ENCODE data around the gene MZT2B. TPM values are rescaled to one million over a fixed set of nuclear protein-coding genes. Genes with fewer than 3 reads are reported as not detected.
"Not testable (repeated sequence)": the region's sequence is repeated elsewhere in the genome, so short reads cannot be mapped to it uniquely, and the experiment has no call there.

The MZT2B gene
- polyA plus RNA-seq, 1 donor, result 151 TPM

DNA sequence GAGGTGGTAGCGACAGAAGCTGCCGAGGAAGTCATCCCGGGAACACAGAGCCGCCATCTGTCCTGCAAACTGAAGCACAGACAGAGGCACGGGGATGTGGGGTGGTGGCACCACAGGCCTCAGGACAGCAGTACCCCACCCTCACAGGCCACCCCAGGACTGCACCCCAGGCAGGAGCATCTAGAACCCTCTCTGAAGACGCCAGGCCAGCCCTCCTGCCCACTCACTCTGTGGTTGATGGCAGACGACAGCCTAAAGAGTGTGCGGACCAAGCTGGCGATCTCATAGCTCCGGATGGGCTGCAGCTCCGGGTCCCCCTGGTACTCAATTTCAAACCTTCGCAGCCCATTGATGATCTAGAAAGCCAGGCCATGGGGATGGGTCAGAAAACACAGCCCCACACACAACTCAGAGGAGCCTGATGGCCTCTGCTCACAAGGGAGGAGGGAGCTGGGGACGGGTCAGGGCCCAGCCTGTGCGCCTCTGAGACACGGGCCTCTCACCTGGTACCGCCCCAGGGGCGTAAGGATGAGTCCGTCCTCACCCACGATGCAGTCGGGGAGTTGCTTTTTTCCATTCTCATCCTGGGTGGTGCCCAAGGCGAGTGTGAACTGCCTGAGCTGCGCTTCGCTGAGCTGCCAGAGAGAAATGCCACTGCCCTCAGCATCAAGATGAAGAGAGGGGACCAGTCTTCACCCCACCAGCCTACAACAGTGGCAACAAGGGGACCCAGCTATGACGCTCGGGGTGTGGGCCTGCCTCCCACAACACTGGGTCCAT, 29.1 kb upstream of the MZT2B start:
- DNase-seq, result no peak

DNA sequence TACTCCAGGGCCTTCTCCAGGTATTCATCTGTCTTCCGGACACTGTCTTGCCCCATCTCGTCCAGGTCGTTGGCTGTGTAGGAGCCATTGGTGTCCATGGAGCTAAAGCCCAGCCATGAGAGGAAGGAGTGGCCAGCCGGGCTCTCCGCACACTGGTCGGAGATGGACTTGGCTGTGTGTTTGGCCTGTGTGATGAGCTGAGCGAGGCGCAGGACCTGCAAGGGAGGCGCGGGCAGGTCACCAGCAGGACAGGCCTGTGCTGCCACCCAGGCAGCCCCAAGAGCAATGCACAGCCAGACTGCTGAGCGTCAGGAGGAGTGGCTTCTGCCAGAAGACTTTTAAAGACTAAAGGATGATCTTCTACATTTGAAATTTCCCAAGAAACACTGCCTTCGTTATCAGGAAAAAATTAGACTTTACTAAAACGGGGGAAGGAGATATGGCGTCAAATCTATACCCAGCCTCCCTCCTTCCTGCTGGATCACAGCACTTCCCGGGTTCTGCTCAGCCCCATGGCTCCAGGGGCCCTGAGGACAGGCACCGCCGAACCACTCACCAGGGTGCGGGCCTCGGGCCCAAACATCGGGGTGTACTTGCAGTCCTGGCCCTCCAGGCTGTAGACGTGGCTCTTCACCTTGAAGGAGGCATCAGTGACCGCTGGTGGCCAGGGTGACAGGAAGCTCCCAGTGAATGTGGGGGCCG, 28.2 kb upstream of the MZT2B start:
- not testable (repeated sequence) for DNase-seq

DNA sequence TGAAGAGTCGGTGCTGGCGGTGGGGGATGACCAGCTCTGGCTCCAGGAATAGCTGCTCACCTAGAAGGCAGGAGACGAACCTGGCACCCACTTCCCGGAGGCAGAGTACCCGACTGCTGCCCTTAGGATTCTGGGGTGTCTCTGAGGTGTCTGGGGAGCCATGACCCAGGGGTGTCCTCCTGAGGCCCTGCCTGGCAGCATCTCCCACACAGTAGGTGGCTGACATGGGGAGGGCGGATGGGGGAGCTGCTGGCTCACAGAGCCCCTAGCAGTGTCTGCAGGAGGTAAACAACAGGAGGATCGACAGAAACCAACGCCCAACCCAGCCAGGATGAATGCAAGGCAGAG, 27.7 kb upstream of the MZT2B start:
- not testable (repeated sequence) for DNase-seq

- no peak for DNase-seq
Measured at GRCh38 chr2:130154773-130155765, 27.0 kb upstream of the MZT2B start.

DNA sequence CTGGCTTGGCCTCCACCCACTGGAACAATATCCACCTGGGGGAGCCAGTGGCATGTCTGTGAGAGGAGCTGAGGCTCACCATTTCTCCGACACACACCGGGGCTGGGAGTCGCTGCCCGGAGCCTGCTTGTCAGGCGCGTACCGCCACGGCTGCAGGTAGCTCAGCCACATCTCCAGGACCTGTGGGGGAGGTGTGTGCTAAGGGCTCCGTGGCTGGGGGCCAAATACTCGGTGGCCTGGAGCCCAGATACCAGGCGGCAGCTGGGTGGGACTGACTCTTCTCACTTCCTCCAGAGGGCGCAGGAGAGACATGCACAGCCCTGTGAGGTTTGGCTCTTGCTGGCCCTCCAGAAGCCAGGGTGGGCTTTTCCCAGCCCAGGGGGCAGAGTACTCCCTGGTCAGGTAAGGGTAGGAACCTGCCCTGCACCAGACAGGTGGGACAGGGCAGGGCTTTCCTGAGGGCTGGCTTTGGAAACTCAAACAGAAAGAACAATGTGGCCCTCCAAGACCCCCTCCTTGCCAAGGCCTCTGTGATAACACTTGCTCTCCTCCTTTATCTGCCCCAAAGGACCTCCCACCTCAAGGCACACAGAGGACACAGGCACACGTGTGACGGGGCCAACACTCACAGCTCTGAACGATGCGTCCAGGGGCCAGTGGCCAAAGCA, 26.0 kb upstream of the MZT2B start:
- peak; percentile 11 for DNase-seq

- DNase-seq, result no peak
Measured at GRCh38 chr2:130156624-130157004, 25.4 kb upstream of the MZT2B start.

GRCh38 chr2:130157354-130157753, 24.7 kb upstream of the MZT2B start:
- DNase-seq, result not testable (repeated sequence)

GRCh38 chr2:130157825-130158514, 24.1 kb upstream of the MZT2B start:
- DNase-seq, result not testable (repeated sequence)

GRCh38 chr2:130158631-130159030, 23.4 kb upstream of the MZT2B start:
- no peak for DNase-seq

GRCh38 chr2:130159376-130159775, 22.7 kb upstream of the MZT2B start:
- DNase-seq, result not testable (repeated sequence)

DNA sequence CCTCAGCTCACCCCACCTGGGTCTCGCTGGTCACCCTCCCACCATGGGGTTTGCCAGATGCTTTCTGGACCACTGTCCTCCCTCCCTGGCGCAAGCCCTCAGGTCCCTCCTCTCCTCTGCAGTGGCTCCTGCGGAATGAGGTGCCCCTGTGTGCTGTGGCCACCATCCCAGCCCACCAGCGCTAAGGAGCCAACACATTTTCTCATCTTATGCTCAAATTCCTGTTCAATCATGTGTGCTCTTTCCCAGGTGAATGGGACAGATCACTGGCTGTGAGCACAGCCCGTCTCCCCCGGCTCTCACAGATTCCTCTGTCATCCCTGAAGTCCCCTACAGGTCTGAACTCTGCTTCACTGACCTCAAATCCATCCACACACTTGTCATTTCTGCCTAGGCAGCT, 21.9 kb upstream of the MZT2B start:
- DNase-seq, result no peak

- not testable (repeated sequence) for DNase-seq
Measured at GRCh38 chr2:130160838-130161705, 21.0 kb upstream of the MZT2B start.

DNA sequence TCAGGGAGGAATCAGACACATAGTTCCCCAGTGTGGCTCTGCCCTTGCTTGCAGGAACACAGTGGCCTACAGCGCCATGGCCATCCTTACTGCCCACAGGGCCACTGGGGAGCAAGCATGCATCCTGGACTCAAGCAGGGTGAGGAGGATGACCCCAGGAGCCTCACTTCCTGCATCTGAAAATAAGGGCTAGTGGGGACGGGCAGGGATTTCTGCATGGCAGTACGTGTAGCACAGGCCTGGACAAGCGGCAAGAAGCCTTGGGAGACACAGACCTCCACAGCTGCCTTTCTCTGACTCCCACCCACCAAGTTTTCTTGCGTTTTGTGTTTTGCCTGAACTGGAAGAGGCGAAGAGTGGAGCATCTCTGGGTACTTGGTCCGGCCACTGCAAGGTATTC, 19.6 kb upstream of the MZT2B start:
- not testable (repeated sequence) for DNase-seq

GRCh38 chr2:130162968-130163367, 19.1 kb upstream of the MZT2B start:
- no peak for DNase-seq

DNA sequence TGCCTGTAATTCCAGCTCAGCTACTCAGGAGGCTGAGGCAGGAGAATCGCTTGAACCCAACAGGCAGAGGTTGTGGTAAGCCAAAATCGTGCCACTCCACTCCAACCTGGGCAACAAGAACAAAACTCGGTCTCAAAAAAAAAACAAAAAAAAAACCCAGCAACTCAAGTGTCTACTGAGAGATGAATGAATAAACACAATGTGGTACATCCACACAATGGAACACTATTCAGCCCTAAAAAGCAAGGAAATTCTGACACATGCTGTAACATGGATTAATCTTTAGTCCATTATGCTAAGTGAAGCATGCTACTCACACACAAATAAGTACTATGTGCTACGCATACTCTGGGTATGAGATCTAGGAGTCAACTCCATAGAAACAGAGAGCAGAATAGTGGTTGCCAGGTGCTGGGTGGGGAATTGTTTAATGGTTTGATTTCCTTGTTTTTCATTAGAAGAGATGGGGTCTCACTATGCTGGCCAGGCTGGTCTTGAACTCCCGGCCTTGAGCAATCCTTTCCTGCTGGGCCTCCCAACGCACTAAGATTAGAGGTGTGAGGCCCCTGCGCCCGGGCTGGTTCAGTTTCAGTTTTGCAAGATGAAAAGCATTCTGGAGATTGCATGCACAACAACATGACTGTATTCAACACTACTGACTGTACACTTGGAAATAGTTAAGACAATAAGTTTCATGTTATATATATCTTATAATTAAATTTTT, 16.6 kb upstream of the MZT2B start:
- DNase-seq, result no peak

DNA sequence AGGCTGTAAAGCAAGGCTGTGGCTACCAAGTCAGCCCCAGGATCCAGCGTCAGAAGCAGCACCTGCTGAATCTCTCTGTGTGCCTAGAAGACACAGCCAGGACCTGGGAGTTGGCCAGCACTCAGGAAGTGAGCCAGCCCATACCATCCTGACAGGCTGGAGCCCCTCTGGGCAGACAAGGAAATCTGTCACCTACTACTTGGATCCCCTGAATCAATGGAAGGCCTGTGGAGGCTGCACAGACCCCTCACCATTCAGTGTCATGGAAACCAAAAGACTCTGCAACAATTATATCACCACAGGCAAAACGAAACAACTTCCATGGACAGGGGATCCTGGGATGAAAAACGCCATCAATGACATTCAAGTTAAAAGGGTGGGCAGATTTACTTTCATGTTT, 15.5 kb upstream of the MZT2B start:
- DNase-seq, result not testable (repeated sequence)

GRCh38 chr2:130169163-130169562, 12.9 kb upstream of the MZT2B start:
- DNase-seq, result not testable (repeated sequence)

DNA sequence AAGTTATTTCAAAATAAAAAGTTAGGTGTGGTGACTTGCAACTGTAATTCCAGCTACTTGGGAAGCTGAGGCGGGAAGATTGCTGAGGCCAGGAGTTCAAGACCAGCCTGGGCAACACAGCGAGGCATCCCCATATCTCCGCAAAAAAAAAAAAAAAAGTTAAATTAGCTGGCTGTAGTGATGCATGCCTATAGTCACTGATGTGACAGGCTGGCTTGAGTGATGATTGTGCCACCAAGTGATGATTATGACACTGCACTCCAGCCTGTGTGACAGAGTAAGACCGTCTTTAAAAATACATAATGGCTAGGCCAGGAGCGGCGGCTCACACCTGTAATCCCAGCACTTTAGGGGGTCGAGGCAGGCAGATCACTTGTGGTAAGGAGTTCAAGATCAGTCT, 12.2 kb upstream of the MZT2B start:
- no peak for DNase-seq

- not testable (repeated sequence) for DNase-seq
Measured at GRCh38 chr2:130174866-130175265, 7.2 kb upstream of the MZT2B start.
